Breast epithelium (tissue), 4 donors: Measurements from ENCODE around the gene VAMP5. TPM values are rescaled to one million over a fixed set of nuclear protein-coding genes. Genes with fewer than 3 reads are reported as not detected.
A peak's percentile ranks its signal among the peaks of the same experiment; 100 is the strongest.

Experiments used
- DNase-seq, 2 donors: peaks; one replicate each; pipeline ENCODE4 v3.0.0-alpha.2; 2019; ENCODE audit warnings: low spot score in 2 of 2
- H3K27ac ChIP-seq, 2 donors: fragments of 200-600 bp; sonication (generic) in 1 of 2; one replicate each; pipeline ENCODE4 v1.5.1; 2016 to 2019; ENCODE audit warnings: mild to moderate bottlenecking in 1 of 2
- H3K27me3 ChIP-seq, 2 donors: fragments of 200-600 bp; sonication (generic) in 1 of 2; one replicate each; pipeline versions ENCODE4 v1.5.1 to v1.6.0; 2017 to 2019; ENCODE audit warnings: control low read depth in 1 of 2, mild to moderate bottlenecking in 1 of 2
- H3K36me3 ChIP-seq: fragments of 200-600 bp; one replicate; pipeline ENCODE4 v1.5.1; 2019
- H3K4me1 ChIP-seq, 2 donors: fragments of 200-600 bp; sonication (generic); one replicate each; pipeline ENCODE4 v1.5.1; 2016 to 2019; ENCODE audit warnings: control low read depth in 1 of 2
- H3K4me3 ChIP-seq, 3 donors: fragments of 200-600 bp; sonication (generic); 1 replicate in 2 of 3; 2 replicates in 1 of 3; pipeline ENCODE4 v1.5.1; 2016 to 2019; ENCODE audit warnings: mild to moderate bottlenecking in 3 of 3, moderate library complexity in 2 of 3
- H3K9me3 ChIP-seq, 2 donors: fragments of 200-600 bp; sonication (generic) in 1 of 2; one replicate each; pipeline ENCODE4 v1.5.1; 2016 to 2019; ENCODE audit warnings: control low read depth in 1 of 2
- CTCF ChIP-seq, 3 donors: fragments of 450-650 bp; IDR thresholded peaks; one replicate each; pipeline ENCODE4 v1.5.1; 2016 to 2017; ENCODE audit warnings: antibody characterized with exemption in 3 of 3, mild to moderate bottlenecking in 3 of 3, moderate library complexity in 3 of 3
- POLR2A ChIP-seq: fragments of 450-650 bp; IDR thresholded peaks from one replicate; pipeline ENCODE4 v1.6.1; 2016; ENCODE audit warnings: antibody characterized with exemption, mild to moderate bottlenecking, moderate library complexity
- POLR2AphosphoS5 ChIP-seq, 3 donors: sonication (generic); formaldehyde crosslinking; IDR thresholded peaks; one replicate each; pipeline ENCODE4 v1.6.1; 2017; ENCODE audit warnings: antibody characterized with exemption in 3 of 3
- intact Hi-C: fragments of 100-400 bp; cut with DNase I; formaldehyde crosslinking; loops from one replicate; pipeline ENCODE4 v1.15.1; 2023; ENCODE audit warnings: low total_unique reads
- total RNA-seq, 3 donors: library from RNA; depleted of rRNA; stranded (reverse); fragments of >200 nt; gene quantifications; one replicate each; pipeline ENCODE4 v1.1.0, GENCODE V29; 2016

VAMP5 gene
- total RNA-seq, 3 donors from 2014 or later, result 33.8 to 92.0 (median 50.8) TPM

DNA sequence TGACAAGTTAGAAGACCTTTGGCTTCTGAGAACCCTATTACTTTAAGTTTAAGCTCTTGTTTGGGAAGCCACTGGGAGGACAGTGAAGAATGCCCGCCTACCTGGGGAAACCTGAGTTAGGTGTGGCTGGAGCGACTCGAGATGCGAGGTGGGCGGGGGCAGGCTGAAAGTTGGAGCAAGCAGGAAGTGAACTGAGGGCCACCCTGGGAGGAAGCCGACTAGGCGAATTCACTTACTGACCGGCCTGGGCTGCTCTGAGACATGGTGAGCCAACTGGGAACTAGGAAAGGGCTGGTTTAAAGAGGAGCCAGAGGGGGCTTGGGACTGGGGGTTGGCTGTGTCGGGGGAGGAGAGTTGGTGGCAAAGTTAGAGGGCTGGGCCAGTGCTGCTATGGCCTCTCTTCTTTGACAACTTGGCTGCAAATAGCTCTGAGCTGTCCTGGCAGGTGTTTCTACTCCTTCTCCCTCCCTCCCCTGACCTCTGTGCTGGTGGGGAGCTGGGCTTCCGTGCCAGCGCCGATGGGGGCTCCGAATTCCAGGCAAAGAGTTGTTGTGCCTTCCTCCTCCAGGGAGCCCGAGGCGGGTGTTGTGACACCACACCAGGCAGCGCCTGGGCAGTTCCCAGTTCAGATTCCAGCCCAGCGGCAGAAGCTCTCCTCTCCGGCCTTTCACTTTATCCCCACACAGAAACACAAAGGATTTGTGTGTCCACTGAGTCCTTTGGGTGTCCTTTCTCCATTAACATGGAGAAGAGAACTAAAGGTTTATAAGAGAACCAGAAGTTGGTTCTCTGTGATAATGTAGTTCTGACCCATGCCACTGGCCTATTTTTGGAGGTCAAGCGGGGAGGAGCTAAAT, 6.6 kb upstream of the VAMP5 start, which contains the start of gene VAMP8:
Gene VAMP8, plus strand, starts transcription at position 201 of the 857 bp plus-strand sequence. Its CDS starts 61 bp downstream, at position 262.
- DNase-seq, result peak; percentile 85 to 90
- H3K4me1 ChIP-seq, result peaks cover 7 to 14% of the 10 kb centered on the region in 2 donors
- H3K9me3 ChIP-seq, result no peaks in the 10 kb centered on the region
- intact Hi-C loops, result no loop called here
- H3K36me3 ChIP-seq, result no peaks in the 10 kb centered on the region
- peak within 1 kb of the TSS; percentile 31 to 71 (median 59) for H3K4me3 ChIP-seq
- no peak for TF ChIP-seq CTCF (IDR thresholded peaks at IDR 0.05)
- TF ChIP-seq POLR2AphosphoS5 (IDR thresholded peaks at IDR 0.05), result no peak
- TF ChIP-seq POLR2A, result peak; percentile 28
- peak within 1 kb of the TSS; percentile 92 to 98 for H3K27ac ChIP-seq
- H3K27me3 ChIP-seq, result no peaks in the 10 kb centered on the region

DNA sequence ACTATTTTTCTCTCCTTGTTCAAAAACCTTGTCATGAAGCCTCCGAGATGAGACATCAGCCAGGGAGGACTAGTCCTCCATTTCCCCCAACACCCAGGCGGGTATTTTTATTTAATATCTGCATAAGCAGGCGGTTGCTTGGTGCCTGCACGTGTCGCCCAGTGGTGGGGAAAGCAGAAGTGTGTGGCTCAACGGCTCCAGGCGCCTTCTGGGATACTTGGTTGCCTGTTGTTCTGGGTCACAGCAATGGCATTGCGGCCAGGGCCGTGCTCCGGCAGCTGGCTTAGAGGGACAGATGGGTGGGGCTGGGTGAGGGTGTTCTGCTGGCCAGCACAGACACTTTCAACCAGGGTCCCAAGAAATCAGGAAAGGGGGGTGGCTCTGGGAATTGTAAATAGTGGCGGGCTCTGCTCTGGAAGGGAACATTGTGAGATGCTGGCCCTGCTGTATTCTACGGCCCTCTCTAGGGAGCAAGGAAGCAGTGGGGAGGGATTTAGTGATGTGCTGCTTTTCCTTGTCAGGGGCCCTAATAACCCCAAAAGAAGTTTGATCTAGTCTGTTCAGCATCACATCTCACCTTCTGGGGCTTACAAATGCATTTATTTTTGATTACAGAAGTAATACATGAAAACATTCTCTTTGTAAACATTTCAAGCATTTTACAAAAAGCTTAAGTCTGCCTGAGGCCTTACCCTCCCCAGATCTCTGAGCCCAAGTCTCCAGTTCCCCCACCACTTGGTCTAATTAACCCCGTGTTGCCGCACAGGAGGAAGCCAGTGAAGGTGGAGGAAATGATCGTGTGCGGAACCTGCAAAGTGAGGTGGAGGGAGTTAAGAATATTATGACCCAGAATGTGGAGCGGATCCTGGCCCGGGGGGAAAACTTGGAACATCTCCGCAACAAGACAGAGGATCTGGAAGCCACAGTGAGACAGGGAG, 5.7 kb upstream of the VAMP5 start:
- Histone ChIP-seq H3K4me3 (peak overlapping the region; percentile 31 to 71 (median 59)), H3K36me3 (no peaks in the 10 kb centered on the region), H3K27me3 (no peaks in the 10 kb centered on the region), H3K4me1 (peaks cover 7 to 14% of the 10 kb centered on the region in 2 donors), H3K9me3 (no peaks in the 10 kb centered on the region), H3K27ac (peak overlapping the region; percentile 92 to 98)
- intact Hi-C loops, result no loop called here
- no peak for DNase-seq
- TF ChIP-seq CTCF (IDR thresholded peaks at IDR 0.05), result no peak
- TF ChIP-seq POLR2AphosphoS5 (IDR thresholded peaks at IDR 0.05), result no peak
- no peak for TF ChIP-seq POLR2A

- no peaks in the 10 kb centered on the region for H3K27me3 ChIP-seq
- TF ChIP-seq POLR2A, result no peak
- TF ChIP-seq CTCF (IDR thresholded peaks at IDR 0.05), result no peak
- TF ChIP-seq POLR2AphosphoS5 (IDR thresholded peaks at IDR 0.05), result no peak
- intact Hi-C loops, result no loop called here
- H3K4me3 ChIP-seq, result peak overlapping the region in 2 of 3 donors; percentile 59 to 71
- H3K36me3 ChIP-seq, result no peaks in the 10 kb centered on the region
- no peak for DNase-seq
- H3K4me1 ChIP-seq, result peaks cover 7 to 14% of the 10 kb centered on the region in 2 donors
- H3K9me3 ChIP-seq, result no peaks in the 10 kb centered on the region
- H3K27ac ChIP-seq, result peak overlapping the region; percentile 92 to 98
These were observed 4.8 kb upstream of the VAMP5 start for GRCh38 chr2:85579266-85579935.

DNA sequence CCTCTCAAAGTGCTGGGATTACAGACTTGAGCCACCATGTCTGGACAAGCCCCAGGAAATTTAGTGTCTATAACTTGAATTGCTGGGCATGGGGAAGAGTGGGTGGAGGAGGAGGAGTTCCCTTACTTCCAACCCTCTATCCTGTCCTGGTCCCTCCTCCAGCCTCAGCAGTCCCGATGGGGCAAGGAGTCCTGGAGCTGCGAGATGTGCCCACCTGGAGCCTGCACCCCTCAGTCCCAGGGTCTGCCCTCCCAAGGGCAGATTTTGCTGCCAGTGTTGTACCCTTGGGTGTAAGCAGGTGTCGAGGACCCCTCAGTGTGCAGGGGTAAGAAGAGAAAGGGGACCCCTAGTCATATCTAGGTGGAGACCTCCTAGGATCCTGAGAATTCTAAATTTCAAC, 4.0 kb upstream of the VAMP5 start:
- Histone ChIP-seq H3K4me1 (peaks cover 7 to 14% of the 10 kb centered on the region in 2 donors), H3K36me3 (no peaks in the 10 kb centered on the region), H3K27ac (peak overlapping the region; percentile 92 to 98), H3K9me3 (no peaks in the 10 kb centered on the region), H3K4me3 (no peak overlapping the region), H3K27me3 (no peaks in the 10 kb centered on the region)
- no peak for DNase-seq
- intact Hi-C loops, result no loop called here
- no peak for TF ChIP-seq POLR2A
- TF ChIP-seq CTCF (IDR thresholded peaks at IDR 0.05), result no peak
- no peak for TF ChIP-seq POLR2AphosphoS5 (IDR thresholded peaks at IDR 0.05)
